Natural killer cell treated with Interleukin-12 subunit alpha and Interleukin-12 subunit beta and Interleukin-15 and Interleukin-18, amount 100 ng/mL, for 72 hours (primary cell): Measurements from ENCODE around the gene ALDH1B1. TPM values are rescaled to one million over a fixed set of nuclear protein-coding genes. Genes with fewer than 3 reads are reported as not detected.

Experiments
- ATAC-seq, 2 donors: fragments of 150-1000 bp; cut with Tn5 transposase in 1 of 2; sonication (Bioruptor Pico), chemical (Tn5 transposase) in 1 of 2; 2 replicates each; pipeline ENCODE4 v1.10.0; 2021
- DNase-seq: peaks from one replicate; pipeline ENCODE4 v3.0.0; 2022; ENCODE audit warnings: low spot score
- H3K27ac Mint-ChIP-seq, 2 donors: 1 replicate in 1 of 2; 2 replicates in 1 of 2; pipeline ENCODE4 v1.8.0; 2022; ENCODE audit warnings: mixed read lengths in 2 of 2, mild to moderate bottlenecking in 1 of 2, moderate library complexity in 1 of 2
- H3K27me3 Mint-ChIP-seq, 2 donors: 1 replicate in 1 of 2; 2 replicates in 1 of 2; pipeline ENCODE4 v1.8.0; 2022; ENCODE audit warnings: mixed read lengths in 2 of 2
- H3K36me3 Mint-ChIP-seq: one replicate; pipeline ENCODE4 v1.8.0; 2022; ENCODE audit warnings: mixed read lengths
- H3K4me1 Mint-ChIP-seq, 2 donors: 1 replicate in 1 of 2; 2 replicates in 1 of 2; pipeline ENCODE4 v1.8.0; 2022; ENCODE audit warnings: low read depth in 2 of 2, mixed read lengths in 2 of 2, mild to moderate bottlenecking in 1 of 2
- H3K4me3 Mint-ChIP-seq: one replicate; pipeline ENCODE4 v1.8.0; 2022; ENCODE audit warnings: mixed read lengths
- H3K9me3 Mint-ChIP-seq: 2 replicates; pipeline ENCODE4 v1.8.0; 2022; ENCODE audit warnings: mixed read lengths
- total RNA-seq, 2 donors: library from RNA; stranded (reverse); gene quantifications; one replicate each; pipeline ENCODE4 v1.2.3, GENCODE V29; 2022

Gene ALDH1B1
- total RNA-seq, 2 donors from 2014 or later: 16.7 to 25.6 TPM

GRCh38 chr9:38439291-38439915, 46.9 kb downstream of the ALDH1B1 start:
- peaks cover 13 to 16% of the 10 kb centered on the region in 2 donors for H3K27me3 Mint-ChIP-seq

GRCh38 chr9:38439916-38440301, 47.4 kb downstream of the ALDH1B1 start:
- H3K9me3 Mint-ChIP-seq: no peaks in the 10 kb centered on the region
- peaks cover 0 to 3% of the 10 kb centered on the region in 2 donors for H3K4me1 Mint-ChIP-seq
- H3K27ac Mint-ChIP-seq: no peak overlapping the region
- no peak for ATAC-seq
- H3K36me3 Mint-ChIP-seq: no peaks in the 10 kb centered on the region
- no peak overlapping the region for H3K4me3 Mint-ChIP-seq
- DNase-seq: no peak
- H3K27me3 Mint-ChIP-seq: peaks cover 15 to 19% of the 10 kb centered on the region in 2 donors

More at GRCh38 chr9:38439291-38439915, 46.9 kb downstream of the ALDH1B1 start:
- ATAC-seq (no peak), DNase-seq (no peak)
- no peak overlapping the region for H3K27ac Mint-ChIP-seq
- H3K9me3 Mint-ChIP-seq: no peaks in the 10 kb centered on the region
- no peak overlapping the region for H3K4me3 Mint-ChIP-seq
- no peaks in the 10 kb centered on the region for H3K36me3 Mint-ChIP-seq
- peaks cover 0 to 3% of the 10 kb centered on the region in 2 donors for H3K4me1 Mint-ChIP-seq

GRCh38 chr9:38440516-38440915, 48.0 kb downstream of the ALDH1B1 start:
- no peak for ATAC-seq
- Mint-ChIP-seq H3K27ac (no peak overlapping the region), H3K4me3 (no peak overlapping the region), H3K4me1 (peaks cover 0 to 3% of the 10 kb centered on the region in 2 donors), H3K27me3 (peaks cover 16 to 19% of the 10 kb centered on the region in 2 donors), H3K36me3 (no peaks in the 10 kb centered on the region), H3K9me3 (no peaks in the 10 kb centered on the region)
- no peak for DNase-seq

GRCh38 chr9:38441347-38442085, 49.0 kb downstream of the ALDH1B1 start:
- no peak overlapping the region for H3K4me3 Mint-ChIP-seq
- no peaks in the 10 kb centered on the region for H3K36me3 Mint-ChIP-seq
- no peaks in the 10 kb centered on the region for H3K9me3 Mint-ChIP-seq
- no peak for ATAC-seq
- peaks cover 0 to 3% of the 10 kb centered on the region in 2 donors for H3K4me1 Mint-ChIP-seq
- H3K27me3 Mint-ChIP-seq: peaks cover 23 to 27% of the 10 kb centered on the region in 2 donors
- H3K27ac Mint-ChIP-seq: no peak overlapping the region
- DNase-seq: no peak

- DNase-seq (no peak), ATAC-seq (peak; percentile 22 to 53)
- Mint-ChIP-seq H3K4me3 (no peak overlapping the region), H3K9me3 (no peaks in the 10 kb centered on the region), H3K4me1 (no peaks in the 10 kb centered on the region), H3K36me3 (no peaks in the 10 kb centered on the region), H3K27ac (no peak overlapping the region), H3K27me3 (peaks cover 26 to 37% of the 10 kb centered on the region in 2 donors)
Observed at GRCh38 chr9:38442473-38443096, 50.1 kb downstream of the ALDH1B1 start.

- peaks cover 24 to 39% of the 10 kb centered on the region in 2 donors for H3K27me3 Mint-ChIP-seq
Observed at GRCh38 chr9:38443181-38443580, 50.7 kb downstream of the ALDH1B1 start.

GRCh38 chr9:38443597-38443996, 51.1 kb downstream of the ALDH1B1 start:
- Mint-ChIP-seq H3K4me3 (no peak overlapping the region), H3K27ac (no peak overlapping the region), H3K27me3 (peaks cover 25 to 41% of the 10 kb centered on the region in 2 donors), H3K9me3 (no peaks in the 10 kb centered on the region), H3K36me3 (no peaks in the 10 kb centered on the region), H3K4me1 (no peaks in the 10 kb centered on the region)
- no peak for DNase-seq
- no peak for ATAC-seq

More at GRCh38 chr9:38443181-38443580, 50.7 kb downstream of the ALDH1B1 start:
- H3K9me3 Mint-ChIP-seq: no peaks in the 10 kb centered on the region
- H3K4me3 Mint-ChIP-seq: no peak overlapping the region
- DNase-seq: no peak
- H3K4me1 Mint-ChIP-seq: no peaks in the 10 kb centered on the region
- H3K27ac Mint-ChIP-seq: no peak overlapping the region
- no peak for ATAC-seq
- no peaks in the 10 kb centered on the region for H3K36me3 Mint-ChIP-seq

GRCh38 chr9:38445154-38446043, 52.9 kb downstream of the ALDH1B1 start:
- ATAC-seq: peak in 1 of 2 donors; percentile 28
- Mint-ChIP-seq H3K36me3 (peaks cover 4% of the 10 kb centered on the region), H3K9me3 (no peaks in the 10 kb centered on the region), H3K27me3 (peaks cover 26 to 50% of the 10 kb centered on the region in 2 donors), H3K4me3 (no peak overlapping the region), H3K27ac (no peak overlapping the region), H3K4me1 (no peaks in the 10 kb centered on the region)
- DNase-seq: no peak

- no peak overlapping the region for H3K27ac Mint-ChIP-seq
- H3K9me3 Mint-ChIP-seq: peaks cover 14% of the 10 kb centered on the region
- no peak overlapping the region for H3K4me3 Mint-ChIP-seq
- DNase-seq (no peak), ATAC-seq (no peak)
- H3K36me3 Mint-ChIP-seq: peaks cover 21% of the 10 kb centered on the region
- no peaks in the 10 kb centered on the region for H3K4me1 Mint-ChIP-seq
- H3K27me3 Mint-ChIP-seq: peaks cover 31 to 64% of the 10 kb centered on the region in 2 donors
Observed at GRCh38 chr9:38447703-38448102, 55.2 kb downstream of the ALDH1B1 start.

Other genes with a start within 250 kb of the ALDH1B1 start
- gene IGFBPL1, start 31.8 kb downstream of the ALDH1B1 start, total RNA-seq: not detected
- 1 to 10 TPM in 1 of 2 donors, not detected in 1; 2.7 TPM for gene ANKRD18A, start 227.9 kb downstream of the ALDH1B1 start, total RNA-seq